NCI-H2029 treated with DMSO at 0.1 percent for 48 hours (cell line): ENCODE measurements around the gene ST3GAL3.

Experiments
- DNase-seq: peaks from one replicate; lab custom pipeline; 2025; lab: John Stamatoyannopoulos, UW

The ST3GAL3 gene

GRCh38 chr1:43786960-43787359 lies 79.6 kb downstream of the ST3GAL3 start:
- DNase-seq = no peak

GRCh38 chr1:43789604-43790550 lies 82.5 kb downstream of the ST3GAL3 start:
- no peak for DNase-seq

GRCh38 chr1:43791243-43791642 lies 83.9 kb downstream of the ST3GAL3 start:
- no peak for DNase-seq

GRCh38 chr1:43796111-43796581 lies 88.8 kb downstream of the ST3GAL3 start:
- no peak for DNase-seq

- DNase-seq = no peak
Measured at GRCh38 chr1:43797891-43798290, 90.6 kb downstream of the ST3GAL3 start.

- no peak for DNase-seq
Measured at GRCh38 chr1:43799656-43800635, 92.6 kb downstream of the ST3GAL3 start.

- no peak for DNase-seq
Measured at GRCh38 chr1:43800771-43801170, 93.4 kb downstream of the ST3GAL3 start.

- no peak for DNase-seq
Measured at GRCh38 chr1:43801203-43801602, 93.9 kb downstream of the ST3GAL3 start.

- no peak for DNase-seq
Measured at GRCh38 chr1:43802356-43802980, 95.1 kb downstream of the ST3GAL3 start.

- DNase-seq = no peak
Measured at GRCh38 chr1:43803105-43803504, 95.8 kb downstream of the ST3GAL3 start.

GRCh38 chr1:43803646-43804045 lies 96.3 kb downstream of the ST3GAL3 start:
- no peak for DNase-seq

GRCh38 chr1:43804569-43804968 lies 97.2 kb downstream of the ST3GAL3 start:
- DNase-seq = no peak

- no peak for DNase-seq
Measured at GRCh38 chr1:43805340-43805739, 98.0 kb downstream of the ST3GAL3 start.

GRCh38 chr1:43806183-43806582 lies 98.8 kb downstream of the ST3GAL3 start:
- DNase-seq = no peak

GRCh38 chr1:43809097-43809673 lies 101.8 kb downstream of the ST3GAL3 start:
- DNase-seq = no peak

GRCh38 chr1:43812579-43812978 lies 105.2 kb downstream of the ST3GAL3 start:
- DNase-seq = no peak

- no peak for DNase-seq
Measured at GRCh38 chr1:43814401-43814800, 107.1 kb downstream of the ST3GAL3 start.

GRCh38 chr1:43817304-43817939 lies 110.1 kb downstream of the ST3GAL3 start:
- no peak for DNase-seq

- DNase-seq = no peak
Measured at GRCh38 chr1:43818691-43819090, 111.4 kb downstream of the ST3GAL3 start.

GRCh38 chr1:43819357-43819756 lies 112.0 kb downstream of the ST3GAL3 start:
- no peak for DNase-seq

GRCh38 chr1:43821471-43821870 lies 114.1 kb downstream of the ST3GAL3 start:
- DNase-seq = no peak
